ENCODE measurements around the gene CASKIN2. TPM values are rescaled to one million over a fixed set of nuclear protein-coding genes. Genes with fewer than 3 reads are reported as not detected.

Gene CASKIN2
- polyA plus RNA-seq, 4 donors: 28.5 to 35.0 (median 32.4) TPM

DNA sequence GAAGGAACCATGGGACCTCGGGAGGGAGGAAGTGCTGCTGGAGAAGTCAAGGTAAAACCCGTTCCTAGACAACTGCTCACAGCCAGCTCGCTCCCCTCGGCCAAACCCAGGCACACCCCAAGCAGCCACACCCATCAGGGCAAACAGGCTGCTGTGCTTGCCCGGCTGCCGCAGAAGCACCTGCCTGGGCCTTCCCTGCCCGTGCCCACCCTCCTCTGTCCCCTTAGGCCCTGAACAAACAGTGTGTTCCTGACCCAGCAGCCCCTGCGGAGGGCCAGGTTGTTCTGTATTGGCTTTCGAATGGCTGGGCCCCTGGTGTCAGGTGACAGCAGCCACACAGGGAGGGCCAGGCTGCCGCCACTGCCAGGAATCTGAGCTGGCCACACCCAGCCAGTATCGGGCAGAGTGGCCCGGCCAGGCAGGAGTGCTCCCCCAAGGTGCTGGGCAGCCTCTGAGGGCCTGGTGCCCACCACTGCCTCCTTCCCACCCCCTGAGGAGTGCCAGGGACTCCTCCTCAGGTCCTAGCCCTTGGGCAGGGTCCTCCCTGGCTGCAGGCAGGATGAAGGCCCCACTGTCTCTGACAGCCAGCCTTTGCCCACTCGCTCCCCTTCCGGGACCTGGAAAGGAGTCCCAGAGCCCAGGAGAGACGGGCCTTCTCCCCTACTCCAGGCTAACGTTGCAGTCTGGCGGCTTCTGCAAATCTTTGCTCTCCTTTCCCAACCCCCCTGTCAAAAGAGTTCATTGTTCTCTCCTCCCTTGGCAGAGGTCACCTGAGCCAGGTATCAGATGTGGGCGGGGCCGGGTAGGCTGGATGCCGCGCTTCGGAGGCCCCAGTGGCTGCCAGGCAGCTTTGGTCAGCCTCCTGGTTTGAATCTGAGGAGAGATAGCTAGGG, 34.2 kb upstream of the CASKIN2 start:
- peak in 2 of 4 donors; percentile 39 to 59 for DNase-seq (ENCODE audit: low read depth in 4 of 4, low spot score in 2 of 4)

DNA sequence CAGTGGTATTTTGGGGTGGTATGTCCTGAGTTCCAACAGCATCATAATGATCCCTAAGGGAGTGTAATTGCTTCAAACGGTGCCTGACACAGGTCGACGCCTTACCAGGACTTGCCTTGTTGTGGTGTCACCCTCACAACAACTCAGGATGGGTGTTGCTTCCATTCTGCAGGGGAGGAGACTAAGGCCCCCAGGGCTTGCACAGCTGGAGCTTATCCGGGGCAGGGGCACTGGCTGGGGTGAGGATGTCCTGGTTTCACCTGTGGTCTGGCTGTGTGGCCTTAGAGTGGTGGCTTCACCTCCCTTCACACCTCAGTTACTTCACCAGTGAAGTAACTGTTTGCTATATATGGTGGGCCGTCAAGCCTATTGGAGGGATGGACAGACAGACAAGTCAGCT, 33.5 kb upstream of the CASKIN2 start:
- no peak for DNase-seq (ENCODE audit: low read depth in 4 of 4, low spot score in 2 of 4)

DNA sequence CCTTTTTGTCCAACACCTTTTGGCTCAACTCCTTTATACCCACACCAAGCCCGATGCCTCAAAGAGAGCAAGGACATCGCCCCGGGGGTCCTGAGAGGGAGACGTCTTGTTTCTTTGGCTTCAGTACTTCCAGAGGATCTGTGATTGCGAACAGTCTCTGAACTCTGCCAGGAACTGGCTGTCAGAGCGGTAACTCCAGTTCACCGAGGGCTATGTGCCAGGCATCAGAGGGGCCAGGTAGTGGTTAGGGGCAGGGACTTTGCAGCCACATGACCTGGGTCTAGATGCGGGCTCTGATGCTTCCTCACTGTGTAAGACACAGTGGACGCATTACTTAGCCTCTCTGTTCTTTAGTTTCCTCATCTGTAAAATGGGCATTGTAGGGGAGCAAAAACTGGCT, 31.8 kb upstream of the CASKIN2 start:
- DNase-seq (ENCODE audit: low read depth in 4 of 4, low spot score in 2 of 4): no peak

DNA sequence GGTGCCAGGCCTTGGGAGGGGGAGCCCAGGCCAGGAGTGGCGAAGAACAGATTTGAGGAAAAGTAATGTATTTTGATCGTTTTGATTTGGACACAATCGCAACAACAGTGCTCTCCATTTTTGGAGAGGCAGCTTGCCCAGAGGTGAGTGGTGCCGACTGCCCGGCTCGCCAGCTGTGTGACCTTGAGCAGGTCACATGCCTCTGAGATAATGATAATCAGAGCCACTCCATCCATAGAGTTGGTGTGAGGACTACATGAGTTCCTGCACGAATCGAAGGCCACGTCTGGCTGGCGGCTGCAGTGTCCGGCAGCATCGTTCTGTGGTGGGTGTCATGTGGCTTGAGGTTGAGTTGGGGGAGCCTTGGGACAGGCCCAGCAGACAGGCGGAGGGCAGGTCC, 30.8 kb upstream of the CASKIN2 start:
- DNase-seq (ENCODE audit: low read depth in 4 of 4, low spot score in 2 of 4): no peak

DNA sequence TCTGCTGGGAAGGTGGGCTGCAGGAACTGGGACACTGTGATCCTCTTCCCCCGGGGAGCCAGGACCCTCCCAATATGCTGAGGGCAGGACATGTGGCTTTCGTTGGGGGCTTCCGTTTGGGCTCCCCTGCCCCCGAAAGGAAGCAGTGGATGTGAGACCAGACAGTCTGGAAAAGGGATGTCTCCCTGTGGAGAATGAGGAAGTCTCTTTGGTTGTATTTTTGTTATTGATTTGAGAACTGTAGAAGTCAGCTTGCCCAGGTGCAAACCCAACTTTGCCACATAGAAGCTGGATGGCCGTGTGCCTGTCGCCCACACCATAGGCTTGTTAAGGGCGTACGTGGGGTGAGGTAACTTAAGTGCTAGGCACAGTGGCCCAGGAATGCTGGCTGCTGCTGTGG, 28.9 kb upstream of the CASKIN2 start:
- no peak for DNase-seq (ENCODE audit: low read depth in 4 of 4, low spot score in 2 of 4)

DNA sequence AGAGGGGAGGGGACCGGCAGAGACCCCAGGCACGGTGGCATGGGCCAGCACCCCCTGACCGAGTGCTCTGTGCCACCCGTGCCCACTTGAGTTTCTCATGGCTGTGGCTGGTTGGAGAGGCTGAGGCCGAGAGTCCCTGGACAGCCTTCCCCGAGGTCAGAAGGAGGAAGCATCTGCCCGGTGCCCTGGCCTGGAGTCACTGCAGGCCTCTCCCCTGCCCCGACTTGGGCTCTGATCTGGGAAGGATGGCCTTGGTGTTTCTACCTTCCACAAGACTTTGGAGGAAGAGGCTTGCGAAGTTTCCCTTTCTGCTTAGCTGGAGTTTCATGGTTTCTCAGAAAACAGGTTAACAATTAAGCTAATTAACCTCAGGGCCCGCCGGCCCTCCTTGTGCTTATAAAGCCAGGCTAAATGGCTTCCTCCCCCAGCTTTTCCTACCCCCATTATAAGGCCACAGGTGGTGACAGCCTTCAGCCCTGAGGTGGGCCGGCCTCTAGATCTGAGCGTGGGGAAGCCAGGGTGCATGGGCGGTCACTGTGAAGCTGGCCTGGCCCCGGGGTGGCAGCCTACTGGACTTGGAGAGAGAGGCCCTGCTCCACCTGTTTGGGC, 27.5 kb upstream of the CASKIN2 start:
- no peak for DNase-seq (ENCODE audit: low read depth in 4 of 4, low spot score in 2 of 4)

DNA sequence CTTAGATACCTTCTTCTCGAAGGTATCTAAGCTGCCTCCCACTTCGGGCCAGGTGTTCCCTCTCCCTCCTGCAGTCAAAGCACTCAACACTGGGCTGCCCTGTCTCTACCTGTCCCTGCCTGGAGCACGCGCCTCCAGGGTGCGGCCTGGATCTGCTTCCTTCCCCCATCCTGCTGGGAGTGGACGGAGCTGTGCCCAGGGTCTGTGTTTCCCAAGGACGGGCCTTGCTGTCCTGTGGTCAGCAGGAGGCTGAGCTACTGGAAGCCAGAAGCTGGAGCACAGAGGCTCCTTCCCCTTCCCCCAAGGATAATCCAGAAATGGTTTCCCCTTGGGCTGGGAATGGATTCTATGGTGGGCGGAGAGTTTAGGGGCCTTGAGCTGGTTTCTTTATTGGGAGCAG, 26.9 kb upstream of the CASKIN2 start:
- DNase-seq (ENCODE audit: low read depth in 4 of 4, low spot score in 2 of 4): no peak

DNA sequence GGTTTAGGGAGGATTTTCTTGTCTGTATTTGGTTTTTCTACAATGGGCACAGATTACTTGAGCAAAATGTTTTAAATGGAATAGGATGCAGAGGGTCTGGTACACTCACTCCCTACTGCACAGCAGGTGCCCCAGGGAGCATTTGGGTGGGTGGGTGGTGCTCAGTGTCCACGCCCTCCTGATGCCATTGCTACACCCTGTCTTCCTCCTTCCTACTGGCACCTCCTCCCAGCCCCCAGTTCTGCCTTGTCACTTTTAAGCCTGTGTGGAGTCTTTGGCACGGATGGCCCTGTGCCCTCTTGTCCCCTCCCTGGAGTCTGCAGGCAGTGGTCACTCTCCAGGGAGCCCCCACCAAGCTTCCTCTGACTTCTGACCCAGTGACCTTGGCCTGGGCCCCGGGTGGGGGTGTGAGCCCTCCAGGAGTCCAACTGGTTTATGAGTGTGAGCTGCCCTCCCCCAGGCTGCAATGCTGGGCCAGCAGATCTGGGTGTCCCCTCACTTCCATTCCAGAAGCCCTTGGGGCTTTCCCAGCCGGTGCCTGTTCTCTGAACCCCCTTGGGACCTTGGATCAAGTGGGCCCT, 25.7 kb upstream of the CASKIN2 start:
- DNase-seq (ENCODE audit: low read depth in 4 of 4, low spot score in 2 of 4): no peak

DNA sequence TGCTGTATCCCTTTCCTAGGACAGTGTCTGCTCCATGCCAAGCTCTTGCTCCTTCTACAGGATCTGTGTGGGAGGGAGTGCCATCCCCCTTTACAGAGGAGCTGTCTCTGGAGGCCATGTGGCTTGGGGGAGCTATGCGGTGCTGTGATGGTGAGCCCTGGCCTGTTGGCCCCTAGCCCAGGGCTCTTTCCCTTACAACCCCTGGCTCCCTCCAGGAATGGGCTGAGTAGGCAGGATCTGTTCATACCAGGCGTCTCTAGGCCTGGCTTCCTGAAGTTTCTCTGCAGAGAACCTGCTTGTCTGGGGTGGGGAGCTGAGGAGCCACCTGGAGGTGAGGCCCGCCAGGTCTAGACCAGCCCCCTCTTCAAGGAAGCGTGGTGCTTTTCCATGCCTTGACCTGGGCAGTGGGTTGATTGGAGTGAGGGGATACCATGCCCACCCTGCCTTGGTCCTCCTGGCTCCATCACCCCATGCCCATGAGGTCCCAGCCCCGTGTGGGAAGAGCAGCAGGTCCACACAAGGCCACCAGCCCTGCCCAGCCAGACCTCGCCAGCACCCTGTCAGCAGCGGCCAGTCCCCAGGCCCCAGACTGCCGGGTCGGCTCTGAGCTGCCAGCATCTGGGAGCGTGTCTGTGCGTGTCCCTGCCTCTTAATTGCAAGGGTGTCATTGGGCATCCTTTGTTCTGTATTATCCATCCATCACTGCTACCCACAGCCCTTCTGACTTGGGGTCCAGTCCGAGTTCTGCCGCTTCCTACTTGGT, 24.8 kb upstream of the CASKIN2 start:
- no peak for DNase-seq (ENCODE audit: low read depth in 4 of 4, low spot score in 2 of 4)

DNA sequence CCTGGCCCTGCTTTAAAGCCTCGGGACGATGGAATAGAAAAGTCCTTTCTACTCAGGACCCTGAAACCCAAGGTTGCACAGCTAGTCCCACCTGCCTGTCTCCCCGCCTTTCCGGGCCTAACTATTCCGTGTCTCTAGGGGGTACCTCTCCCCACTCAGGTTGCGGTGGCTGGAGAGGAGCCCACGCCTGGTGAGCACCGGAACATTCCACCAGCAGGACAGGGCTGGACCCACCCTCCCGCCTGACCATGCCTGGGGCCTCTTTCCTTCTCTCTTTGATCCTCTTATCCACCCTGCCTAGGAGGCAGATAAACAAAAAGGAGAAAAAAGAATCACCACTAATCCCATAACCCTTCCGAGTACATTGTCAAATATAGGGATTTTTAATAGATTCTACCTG, 21.0 kb upstream of the CASKIN2 start:
- no peak for DNase-seq (ENCODE audit: low read depth in 4 of 4, low spot score in 2 of 4)

DNA sequence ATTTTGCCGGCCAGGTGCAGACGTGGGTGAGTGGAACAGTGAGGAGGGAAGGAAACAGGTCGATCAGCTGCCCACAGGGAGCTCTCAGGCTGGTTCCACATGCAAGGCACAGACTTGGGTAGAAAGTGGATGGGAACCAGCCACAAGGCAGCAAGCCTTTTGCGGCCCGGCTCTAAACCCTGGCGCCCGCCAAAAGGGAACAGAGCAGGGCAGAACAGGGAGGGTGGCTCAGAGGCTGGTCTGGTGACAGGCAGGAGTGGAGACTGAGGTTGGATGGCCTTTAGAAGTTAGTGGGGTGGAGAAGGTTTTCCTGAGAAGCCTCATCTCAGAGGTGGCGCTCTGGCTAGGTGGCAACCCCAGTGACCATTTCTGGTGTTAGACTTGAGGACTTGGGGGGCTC, 20.5 kb upstream of the CASKIN2 start:
- no peak for DNase-seq (ENCODE audit: low read depth in 4 of 4, low spot score in 2 of 4)

DNA sequence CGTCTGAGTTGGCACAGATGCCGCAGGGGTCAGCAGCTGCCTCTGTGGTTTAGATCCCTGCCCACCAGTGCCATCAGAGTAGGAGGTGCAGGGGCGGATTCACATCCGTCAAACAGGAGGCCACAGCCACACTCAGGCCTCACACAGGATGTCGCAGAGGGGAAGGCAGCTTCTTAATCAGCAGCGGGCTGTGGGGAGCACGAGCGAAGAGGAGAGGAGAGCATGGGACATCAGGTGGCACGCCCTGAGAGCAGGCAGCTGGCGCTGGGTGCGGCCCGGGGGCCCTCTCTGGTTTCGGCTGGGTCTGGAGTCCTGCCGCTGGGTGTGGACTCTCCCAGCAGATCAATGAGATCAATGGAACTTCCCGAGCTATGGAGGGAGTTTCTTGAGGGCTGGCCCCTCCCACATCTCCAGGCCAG, 19.8 kb upstream of the CASKIN2 start:
- DNase-seq (ENCODE audit: low read depth in 4 of 4, low spot score in 2 of 4): no peak

DNA sequence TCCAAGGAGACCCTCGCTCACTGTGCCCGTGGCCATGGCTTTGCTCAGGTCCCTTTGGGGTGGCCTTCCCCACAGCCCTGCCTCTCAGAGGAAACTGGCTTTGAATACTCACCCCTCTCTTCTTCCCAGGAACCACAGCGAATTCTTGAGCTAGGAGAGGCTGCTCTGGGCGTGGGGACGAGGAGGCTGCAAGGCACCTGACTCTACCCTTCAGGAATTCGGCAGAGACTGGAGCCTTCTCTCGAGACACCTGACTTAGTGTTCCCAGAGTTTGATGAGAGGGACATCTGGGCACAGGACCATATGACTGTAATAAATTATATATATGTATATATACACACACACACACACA, 16.4 kb upstream of the CASKIN2 start:
- no peak for DNase-seq (ENCODE audit: low read depth in 4 of 4, low spot score in 2 of 4)

DNA sequence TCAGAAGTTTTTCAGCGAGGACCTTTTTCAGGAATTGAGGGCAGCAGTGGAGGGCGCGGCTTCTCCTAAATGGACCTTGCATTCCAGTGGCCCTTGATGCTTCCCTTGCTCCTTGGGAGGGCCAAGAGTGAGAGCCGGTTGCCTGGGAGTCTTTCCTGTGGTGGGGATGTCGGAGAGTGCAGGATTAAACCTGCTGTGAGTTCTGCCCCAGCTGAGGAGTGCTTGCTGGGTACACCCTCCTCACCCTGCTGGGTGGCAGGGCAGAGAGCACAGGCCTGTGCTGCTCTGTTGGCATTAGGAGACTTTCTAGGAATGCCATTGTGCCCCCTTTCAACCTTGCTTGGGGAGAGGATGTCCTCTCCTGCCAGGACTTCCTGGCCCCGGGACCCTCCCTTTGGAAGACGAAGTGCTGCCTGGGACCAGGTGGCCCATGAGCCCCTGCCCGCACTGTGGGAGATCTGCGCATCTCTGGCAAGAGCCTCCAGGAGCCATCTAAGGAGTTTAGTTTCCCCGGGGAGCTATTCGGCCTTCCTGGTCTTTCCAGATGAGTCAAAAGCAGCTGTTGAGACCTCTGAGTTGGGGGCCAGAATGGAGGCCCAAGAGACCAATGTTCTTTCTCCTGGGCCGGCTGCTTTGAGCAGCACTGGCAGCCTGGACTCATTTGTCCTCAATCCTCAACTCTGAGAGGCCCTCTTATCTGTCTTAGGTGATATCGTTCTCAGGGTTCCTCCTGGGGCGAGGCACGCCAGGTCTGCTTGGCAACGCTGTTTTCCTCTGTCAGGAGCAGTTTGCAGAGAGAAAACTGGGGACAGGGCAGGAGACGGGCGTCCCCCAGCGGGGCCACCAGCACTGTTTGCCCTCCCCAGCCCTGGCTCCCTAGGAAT, 15.7 kb upstream of the CASKIN2 start:
- no peak for DNase-seq (ENCODE audit: low read depth in 4 of 4, low spot score in 2 of 4)

DNA sequence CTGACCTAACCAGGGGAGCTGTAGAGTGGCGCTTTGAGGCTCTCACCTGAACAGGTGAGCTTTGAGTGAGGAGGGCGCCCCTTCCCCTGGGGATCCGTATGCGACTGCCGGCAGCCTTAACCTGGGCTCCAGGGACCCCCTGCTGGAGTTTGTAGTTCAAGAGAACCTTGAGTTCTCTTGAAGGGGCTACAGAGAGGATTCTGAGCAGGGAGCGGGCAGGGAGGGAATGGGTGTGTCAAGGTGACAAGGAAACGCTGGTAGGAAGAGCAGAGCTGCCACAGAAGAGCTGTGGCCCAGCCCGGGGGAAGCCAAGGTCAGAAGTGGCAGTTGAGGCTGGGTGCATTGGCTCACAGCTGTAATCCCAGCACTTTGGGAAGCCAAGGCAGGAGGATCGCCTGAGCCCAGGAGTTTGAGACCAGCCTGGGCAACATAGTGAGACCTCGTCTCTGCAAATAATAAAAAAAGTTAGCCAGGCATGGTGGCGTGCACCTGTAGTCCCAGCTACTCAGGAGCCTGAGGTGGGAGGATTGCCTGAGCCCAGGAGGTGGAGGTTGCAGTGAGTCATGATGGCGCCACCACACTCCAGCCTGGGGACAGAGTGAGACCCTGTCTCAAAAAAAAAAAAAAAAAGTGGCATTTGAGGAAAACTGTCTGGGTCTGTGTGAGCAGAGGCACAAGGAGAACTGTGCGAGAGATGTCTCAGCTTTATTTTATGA, 11.4 kb upstream of the CASKIN2 start:
- no peak for DNase-seq (ENCODE audit: low read depth in 4 of 4, low spot score in 2 of 4)

DNA sequence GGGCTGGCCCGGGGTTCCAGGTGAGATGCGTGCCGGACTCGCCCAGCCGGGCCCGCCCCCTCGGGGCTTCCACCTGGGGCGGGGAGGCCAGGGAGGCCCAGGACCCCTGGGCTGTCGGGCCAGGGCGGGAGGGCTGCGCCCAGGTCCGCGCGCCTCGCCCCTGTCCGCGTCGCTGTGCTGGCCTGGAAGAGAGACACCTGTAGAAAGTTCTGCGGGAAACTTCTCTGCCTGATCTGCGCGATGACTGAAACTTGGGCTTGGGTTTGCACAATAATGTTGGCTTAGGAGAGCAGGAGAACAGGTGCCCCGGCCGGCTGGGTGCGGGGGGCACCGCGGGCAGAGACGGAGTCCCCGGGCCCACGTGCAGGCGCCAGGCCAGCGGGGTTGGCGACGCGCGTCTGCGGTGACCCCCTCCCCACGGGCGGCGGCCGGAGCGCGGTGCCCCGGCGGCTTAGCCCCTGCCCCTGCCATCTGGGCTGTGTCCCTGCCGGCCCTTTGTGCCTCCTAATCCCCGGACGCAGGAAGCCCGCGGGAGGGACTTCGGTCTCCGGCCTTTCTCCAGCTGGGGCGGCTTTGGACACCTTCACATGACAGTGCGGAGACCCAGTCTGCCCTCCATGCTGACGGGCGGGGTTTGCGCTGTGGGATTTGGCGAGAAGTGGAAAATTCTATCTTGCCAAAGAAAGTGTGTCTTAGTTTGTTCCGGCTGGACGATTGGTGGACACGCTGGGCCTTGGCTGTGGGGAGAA, 10.6 kb upstream of the CASKIN2 start:
- no peak for DNase-seq (ENCODE audit: low read depth in 4 of 4, low spot score in 2 of 4)

DNA sequence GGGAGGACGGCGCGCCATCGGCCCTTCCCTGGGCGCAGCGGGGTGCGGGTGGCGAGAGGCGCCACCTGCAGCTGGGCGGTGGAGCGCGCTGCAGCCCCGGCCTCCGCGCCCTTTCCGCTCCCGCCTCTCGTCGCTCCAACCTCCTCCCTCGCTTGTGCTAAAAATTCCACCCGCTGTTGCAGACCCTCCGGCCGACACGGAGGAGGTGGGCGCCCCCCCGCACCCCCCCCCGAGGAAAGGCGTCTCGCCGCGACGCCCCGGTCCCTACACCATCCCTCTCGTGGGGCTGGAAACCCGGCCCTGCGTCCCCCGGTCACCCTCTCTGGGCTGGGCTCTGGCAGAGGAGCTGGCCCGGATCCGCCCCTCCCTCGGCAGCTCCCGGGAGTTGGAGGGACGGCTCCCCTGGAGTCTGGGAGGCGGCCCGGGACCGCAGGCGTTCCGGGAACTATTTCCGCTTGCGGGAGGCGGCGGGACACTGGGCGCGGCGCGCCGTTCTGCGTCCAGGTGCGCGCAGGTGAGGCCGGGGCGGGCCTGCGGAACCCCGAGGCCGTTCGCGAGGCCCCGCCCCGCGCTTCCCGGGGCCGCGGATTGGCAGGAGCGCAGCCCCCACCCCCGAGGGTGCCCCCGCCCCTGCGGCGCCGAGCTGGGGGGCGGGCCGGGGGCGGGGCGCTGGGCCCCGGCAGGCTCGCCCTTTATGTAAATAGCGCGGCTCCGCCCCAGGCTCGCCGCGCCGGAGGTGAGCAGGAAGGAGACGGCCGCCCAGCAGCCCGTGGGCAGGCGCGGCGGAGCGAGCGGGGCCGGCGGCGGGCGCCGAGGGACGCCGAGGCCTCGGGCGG, 9.9 kb upstream of the CASKIN2 start, which contains the start of gene LLGL2:
LLGL2 (plus strand) TSS at position 728 of the 836 bp plus-strand sequence. CDS start 17,730 bp downstream, outside the sequence.
- DNase-seq (ENCODE audit: low read depth in 4 of 4, low spot score in 2 of 4): peak in 3 of 4 donors; percentile 58 to 81 (median 66)
